ENCODE data around the gene MAN2A2. TPM values are rescaled to one million over a fixed set of nuclear protein-coding genes. Genes with fewer than 3 reads are reported as not detected.

Gene MAN2A2
- total RNA-seq, 1 donor from 2014 or later, result 18.5 TPM

DNA sequence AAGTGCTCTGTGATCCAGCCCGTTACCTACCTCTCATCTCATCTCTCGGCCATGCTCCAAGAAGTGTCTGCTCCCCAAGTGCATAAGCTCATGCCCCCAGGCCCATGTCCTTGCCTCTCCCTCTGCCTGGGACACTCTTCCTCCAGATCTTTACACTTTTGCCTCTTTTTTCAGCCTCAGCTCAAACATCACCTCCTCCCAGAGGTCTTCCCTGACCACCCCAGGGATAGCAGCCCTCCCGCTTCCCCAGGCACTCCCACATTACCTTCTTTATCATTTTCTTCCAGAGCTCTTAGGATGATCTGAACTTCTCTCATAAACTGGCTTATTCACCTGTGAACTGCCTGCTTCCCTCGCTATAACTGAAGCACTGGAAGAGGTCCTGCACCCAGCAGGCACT is 37.4 kb upstream of the MAN2A2 start:
- peaks cover 25% of the 10 kb centered on the region for H3K4me1 Mint-ChIP-seq (ENCODE audit: low read depth, unreplicated experiment)
- no peaks in the 10 kb centered on the region for H3K9me3 ChIP-seq (ENCODE audit: insufficient read depth, low read depth, low read length)
- peaks cover 3% of the 10 kb centered on the region for H3K36me3 Mint-ChIP-seq (ENCODE audit: low read depth, unreplicated experiment)
- TF ChIP-seq, protein P1, sequence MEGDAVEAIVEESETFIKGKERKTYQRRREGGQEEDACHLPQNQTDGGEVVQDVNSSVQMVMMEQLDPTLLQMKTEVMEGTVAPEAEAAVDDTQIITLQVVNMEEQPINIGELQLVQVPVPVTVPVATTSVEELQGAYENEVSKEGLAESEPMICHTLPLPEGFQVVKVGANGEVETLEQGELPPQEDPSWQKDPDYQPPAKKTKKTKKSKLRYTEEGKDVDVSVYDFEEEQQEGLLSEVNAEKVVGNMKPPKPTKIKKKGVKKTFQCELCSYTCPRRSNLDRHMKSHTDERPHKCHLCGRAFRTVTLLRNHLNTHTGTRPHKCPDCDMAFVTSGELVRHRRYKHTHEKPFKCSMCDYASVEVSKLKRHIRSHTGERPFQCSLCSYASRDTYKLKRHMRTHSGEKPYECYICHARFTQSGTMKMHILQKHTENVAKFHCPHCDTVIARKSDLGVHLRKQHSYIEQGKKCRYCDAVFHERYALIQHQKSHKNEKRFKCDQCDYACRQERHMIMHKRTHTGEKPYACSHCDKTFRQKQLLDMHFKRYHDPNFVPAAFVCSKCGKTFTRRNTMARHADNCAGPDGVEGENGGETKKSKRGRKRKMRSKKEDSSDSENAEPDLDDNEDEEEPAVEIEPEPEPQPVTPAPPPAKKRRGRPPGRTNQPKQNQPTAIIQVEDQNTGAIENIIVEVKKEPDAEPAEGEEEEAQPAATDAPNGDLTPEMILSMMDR (IDR thresholded peaks at IDR 0.05; ENCODE audit: insufficient read depth, low read depth, low read length), result no peak
- no peak for TF ChIP-seq EZH2 (IDR thresholded peaks at IDR 0.05; ENCODE audit: insufficient read depth, low read length)
- peaks cover 21% of the 10 kb centered on the region for H3K4me1 ChIP-seq (ENCODE audit: insufficient read depth, low read length)
- H3K4me2 ChIP-seq (ENCODE audit: low read length), result no peak overlapping the region
- H3K27me3 ChIP-seq (ENCODE audit: insufficient read depth, low read length), result no peaks in the 10 kb centered on the region
- H3K27ac ChIP-seq (ENCODE audit: low read depth, low read length), result no peak overlapping the region
- no peak overlapping the region for H3K9ac ChIP-seq (ENCODE audit: low read length)
- no peak overlapping the region for H3K4me3 Mint-ChIP-seq (ENCODE audit: unreplicated experiment)
- no peak for DNase-seq (ENCODE audit: low read depth)
- no peaks in the 10 kb centered on the region for H3K9me3 Mint-ChIP-seq (ENCODE audit: unreplicated experiment)
- H3K27ac Mint-ChIP-seq (ENCODE audit: unreplicated experiment), result no peak overlapping the region
- no peak overlapping the region for H2AFZ ChIP-seq (ENCODE audit: low read depth, low read length)
- no peak for FAIRE-seq
- no peaks in the 10 kb centered on the region for H4K20me1 ChIP-seq (ENCODE audit: insufficient read depth, low read length)
- peaks cover 9% of the 10 kb centered on the region for H3K79me2 ChIP-seq (ENCODE audit: insufficient read depth, low read length)
- no peaks in the 10 kb centered on the region for H3K36me3 ChIP-seq (ENCODE audit: insufficient read depth, low read length)
- peaks cover 5% of the 10 kb centered on the region for H3K27me3 Mint-ChIP-seq (ENCODE audit: low read depth, unreplicated experiment)
- no peak overlapping the region for H3K4me3 ChIP-seq (ENCODE audit: insufficient read depth, low read depth, low read length)

DNA sequence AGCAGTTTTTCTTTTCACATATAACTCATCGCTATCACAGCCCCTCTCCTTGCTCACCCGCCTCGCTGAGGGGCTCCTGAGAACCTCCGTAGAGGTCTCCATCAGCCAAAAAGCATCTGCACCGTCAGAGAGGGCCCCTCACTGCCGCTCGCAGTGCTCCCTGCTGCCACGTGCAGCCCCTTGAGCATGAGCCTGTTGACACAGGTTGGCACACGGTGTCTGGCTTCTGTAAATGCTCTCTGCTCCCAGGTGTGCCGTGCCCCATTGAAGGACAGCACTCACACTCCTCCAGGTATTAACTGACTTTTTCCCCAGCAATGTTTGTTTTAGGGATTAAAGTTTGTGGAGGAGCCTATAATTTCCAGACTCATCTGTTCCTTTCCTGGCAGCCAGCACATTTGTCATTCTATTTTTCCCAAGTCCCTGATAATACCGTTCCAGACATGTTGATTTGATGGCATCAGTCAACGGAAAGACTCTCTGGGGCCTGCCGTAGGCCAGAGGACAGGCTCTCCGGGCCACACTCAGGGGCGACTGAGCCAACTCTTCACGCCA is 36.9 kb upstream of the MAN2A2 start:
- no peak for DNase-seq (ENCODE audit: low read depth)
- peaks cover 14% of the 10 kb centered on the region for H3K79me2 ChIP-seq (ENCODE audit: insufficient read depth, low read length)
- H3K4me1 Mint-ChIP-seq (ENCODE audit: low read depth, unreplicated experiment), result peaks cover 26% of the 10 kb centered on the region
- peaks cover 5% of the 10 kb centered on the region for H3K27me3 Mint-ChIP-seq (ENCODE audit: low read depth, unreplicated experiment)
- no peak overlapping the region for H3K4me2 ChIP-seq (ENCODE audit: low read length)
- no peaks in the 10 kb centered on the region for H3K9me3 Mint-ChIP-seq (ENCODE audit: unreplicated experiment)
- no peaks in the 10 kb centered on the region for H3K27me3 ChIP-seq (ENCODE audit: insufficient read depth, low read length)
- peaks cover 5% of the 10 kb centered on the region for H3K36me3 Mint-ChIP-seq (ENCODE audit: low read depth, unreplicated experiment)
- H3K9me3 ChIP-seq (ENCODE audit: insufficient read depth, low read depth, low read length), result no peaks in the 10 kb centered on the region
- H3K4me3 Mint-ChIP-seq (ENCODE audit: unreplicated experiment), result no peak overlapping the region
- H3K27ac Mint-ChIP-seq (ENCODE audit: unreplicated experiment), result no peak overlapping the region
- H3K27ac ChIP-seq (ENCODE audit: low read depth, low read length), result no peak overlapping the region
- H4K20me1 ChIP-seq (ENCODE audit: insufficient read depth, low read length), result no peaks in the 10 kb centered on the region
- no peak for FAIRE-seq
- H3K4me3 ChIP-seq (ENCODE audit: insufficient read depth, low read depth, low read length), result no peak overlapping the region
- TF ChIP-seq, protein P1 (IDR thresholded peaks at IDR 0.05; ENCODE audit: insufficient read depth, low read depth, low read length), result no peak
- no peak for TF ChIP-seq EZH2 (IDR thresholded peaks at IDR 0.05; ENCODE audit: insufficient read depth, low read length)
- no peak overlapping the region for H2AFZ ChIP-seq (ENCODE audit: low read depth, low read length)
- no peak overlapping the region for H3K9ac ChIP-seq (ENCODE audit: low read length)
- peaks cover 24% of the 10 kb centered on the region for H3K4me1 ChIP-seq (ENCODE audit: insufficient read depth, low read length)
- H3K36me3 ChIP-seq (ENCODE audit: insufficient read depth, low read length), result no peaks in the 10 kb centered on the region

DNA sequence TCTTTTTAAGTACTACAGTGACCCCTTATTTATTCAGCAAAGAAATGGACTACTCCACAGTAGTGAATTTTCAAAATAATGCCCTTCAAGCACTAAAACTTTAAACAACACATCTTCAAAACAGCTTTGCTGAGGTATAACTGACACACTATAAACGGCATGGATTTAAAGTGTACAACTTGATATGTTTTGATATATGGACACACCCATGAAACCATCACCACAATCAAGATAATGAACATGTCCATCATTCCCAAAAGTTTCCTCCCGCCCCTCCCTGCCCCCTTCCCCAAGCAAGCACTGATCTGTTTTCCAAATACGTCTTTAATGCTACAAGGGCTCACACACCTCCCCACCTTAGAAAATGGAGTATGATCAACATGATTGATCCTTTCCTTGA is 36.3 kb upstream of the MAN2A2 start:
- no peak for FAIRE-seq
- no peak overlapping the region for H3K4me2 ChIP-seq (ENCODE audit: low read length)
- no peak for TF ChIP-seq EZH2 (IDR thresholded peaks at IDR 0.05; ENCODE audit: insufficient read depth, low read length)
- TF ChIP-seq, protein P1 (IDR thresholded peaks at IDR 0.05; ENCODE audit: insufficient read depth, low read depth, low read length), result no peak
- no peak for DNase-seq (ENCODE audit: low read depth)
- no peaks in the 10 kb centered on the region for H3K9me3 ChIP-seq (ENCODE audit: insufficient read depth, low read depth, low read length)
- no peak overlapping the region for H3K27ac ChIP-seq (ENCODE audit: low read depth, low read length)
- no peak overlapping the region for H3K4me3 Mint-ChIP-seq (ENCODE audit: unreplicated experiment)
- H4K20me1 ChIP-seq (ENCODE audit: insufficient read depth, low read length), result no peaks in the 10 kb centered on the region
- H3K4me1 ChIP-seq (ENCODE audit: insufficient read depth, low read length), result peaks cover 24% of the 10 kb centered on the region
- peaks cover 5% of the 10 kb centered on the region for H3K27me3 Mint-ChIP-seq (ENCODE audit: low read depth, unreplicated experiment)
- H3K9ac ChIP-seq (ENCODE audit: low read length), result no peak overlapping the region
- H2AFZ ChIP-seq (ENCODE audit: low read depth, low read length), result no peak overlapping the region
- no peaks in the 10 kb centered on the region for H3K36me3 ChIP-seq (ENCODE audit: insufficient read depth, low read length)
- peaks cover 5% of the 10 kb centered on the region for H3K36me3 Mint-ChIP-seq (ENCODE audit: low read depth, unreplicated experiment)
- no peak overlapping the region for H3K27ac Mint-ChIP-seq (ENCODE audit: unreplicated experiment)
- no peak overlapping the region for H3K4me3 ChIP-seq (ENCODE audit: insufficient read depth, low read depth, low read length)
- no peaks in the 10 kb centered on the region for H3K9me3 Mint-ChIP-seq (ENCODE audit: unreplicated experiment)
- no peaks in the 10 kb centered on the region for H3K27me3 ChIP-seq (ENCODE audit: insufficient read depth, low read length)
- H3K79me2 ChIP-seq (ENCODE audit: insufficient read depth, low read length), result peaks cover 17% of the 10 kb centered on the region
- peaks cover 26% of the 10 kb centered on the region for H3K4me1 Mint-ChIP-seq (ENCODE audit: low read depth, unreplicated experiment)
